ENCODE results near the gene ITGAX.

Gene ITGAX

DNA sequence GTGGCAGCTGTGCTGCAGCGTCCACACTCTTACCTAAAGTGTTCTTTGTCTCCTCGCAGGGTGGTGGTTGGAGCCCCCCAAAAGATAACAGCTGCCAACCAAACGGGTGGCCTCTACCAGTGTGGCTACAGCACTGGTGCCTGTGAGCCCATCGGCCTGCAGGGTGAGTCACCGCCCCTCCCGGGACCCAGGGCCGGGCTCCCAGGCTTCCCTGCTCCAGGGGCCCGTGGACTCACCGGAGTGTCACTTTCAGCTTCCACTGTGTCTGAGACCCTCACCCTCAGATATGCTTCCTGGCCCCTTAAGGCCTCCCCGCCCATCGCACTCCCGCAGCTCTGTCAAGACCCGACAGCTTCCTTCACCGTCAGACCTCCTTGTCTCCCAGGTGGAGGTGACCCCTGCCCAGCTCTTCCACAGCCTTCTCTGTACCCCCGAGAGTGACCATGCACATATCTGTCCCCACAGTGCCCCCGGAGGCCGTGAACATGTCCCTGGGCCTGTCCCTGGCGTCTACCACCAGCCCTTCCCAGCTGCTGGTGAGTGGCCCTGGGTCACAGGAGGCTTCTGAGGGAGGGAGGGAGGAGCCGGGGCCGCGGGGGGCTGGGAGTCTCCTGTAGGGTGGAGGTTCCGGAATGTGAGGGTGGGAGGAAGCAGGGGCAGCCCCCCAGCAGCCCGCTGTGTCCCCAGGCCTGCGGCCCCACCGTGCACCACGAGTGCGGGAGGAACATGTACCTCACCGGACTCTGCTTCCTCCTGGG is 1.8 kb downstream of the ITGAX start:
- TF ChIP-seq, protein P1, sequence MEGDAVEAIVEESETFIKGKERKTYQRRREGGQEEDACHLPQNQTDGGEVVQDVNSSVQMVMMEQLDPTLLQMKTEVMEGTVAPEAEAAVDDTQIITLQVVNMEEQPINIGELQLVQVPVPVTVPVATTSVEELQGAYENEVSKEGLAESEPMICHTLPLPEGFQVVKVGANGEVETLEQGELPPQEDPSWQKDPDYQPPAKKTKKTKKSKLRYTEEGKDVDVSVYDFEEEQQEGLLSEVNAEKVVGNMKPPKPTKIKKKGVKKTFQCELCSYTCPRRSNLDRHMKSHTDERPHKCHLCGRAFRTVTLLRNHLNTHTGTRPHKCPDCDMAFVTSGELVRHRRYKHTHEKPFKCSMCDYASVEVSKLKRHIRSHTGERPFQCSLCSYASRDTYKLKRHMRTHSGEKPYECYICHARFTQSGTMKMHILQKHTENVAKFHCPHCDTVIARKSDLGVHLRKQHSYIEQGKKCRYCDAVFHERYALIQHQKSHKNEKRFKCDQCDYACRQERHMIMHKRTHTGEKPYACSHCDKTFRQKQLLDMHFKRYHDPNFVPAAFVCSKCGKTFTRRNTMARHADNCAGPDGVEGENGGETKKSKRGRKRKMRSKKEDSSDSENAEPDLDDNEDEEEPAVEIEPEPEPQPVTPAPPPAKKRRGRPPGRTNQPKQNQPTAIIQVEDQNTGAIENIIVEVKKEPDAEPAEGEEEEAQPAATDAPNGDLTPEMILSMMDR (IDR thresholded peaks at IDR 0.05; ENCODE audit: low read depth, low read length), result no peak
- no peak overlapping the region for H3K4me3 ChIP-seq (ENCODE audit: low read depth, low read length)
- in situ Hi-C loops (cut with HindIII; ENCODE audit: low sequenced_read_pairs), result no loop called here
- DNase-seq (ENCODE audit: low read depth, low spot score), result no peak

DNA sequence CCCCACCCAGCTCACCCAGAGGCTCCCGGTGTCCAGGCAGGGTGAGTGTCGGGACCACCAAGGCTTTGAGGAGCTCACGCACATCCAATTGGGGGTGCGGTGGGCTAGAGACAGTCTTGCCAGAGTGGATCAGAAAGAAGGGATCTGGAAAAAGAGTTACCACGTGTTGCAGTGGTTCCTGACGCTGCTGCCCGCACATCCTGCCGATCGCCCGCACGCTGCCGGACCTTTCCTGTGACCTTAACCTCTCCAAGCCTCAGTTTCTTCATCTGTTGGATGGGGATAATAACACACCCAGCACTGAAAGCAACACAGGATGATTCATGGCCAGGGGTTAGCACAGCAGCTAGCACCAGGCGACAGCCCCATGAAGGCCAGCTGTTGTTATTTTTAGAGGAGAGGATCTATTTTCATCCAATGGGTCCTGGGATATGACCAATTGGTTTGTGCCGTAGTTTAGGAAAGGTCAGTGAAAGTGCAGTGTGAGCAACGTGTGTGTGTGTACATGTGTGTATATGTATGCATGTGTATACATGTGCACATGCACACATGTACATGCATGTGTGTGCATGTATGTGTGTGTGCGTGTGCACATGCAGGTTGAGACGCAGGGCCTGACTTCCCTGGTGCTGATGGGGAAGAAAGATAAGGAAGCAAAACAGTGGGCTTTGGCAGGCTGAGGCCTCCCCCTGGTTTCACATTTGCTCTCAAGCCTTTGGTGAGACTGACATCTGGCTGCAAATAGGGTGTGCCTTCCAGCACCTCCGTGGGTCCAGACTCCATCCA is 2.5 kb downstream of the ITGAX start:
- in situ Hi-C loops (cut with HindIII; ENCODE audit: low sequenced_read_pairs), result no loop called here
- no peak overlapping the region for H3K4me3 ChIP-seq (ENCODE audit: low read depth, low read length)
- TF ChIP-seq, protein P1 (IDR thresholded peaks at IDR 0.05; ENCODE audit: low read depth, low read length), result no peak
- no peak for DNase-seq (ENCODE audit: low read depth, low spot score)

DNA sequence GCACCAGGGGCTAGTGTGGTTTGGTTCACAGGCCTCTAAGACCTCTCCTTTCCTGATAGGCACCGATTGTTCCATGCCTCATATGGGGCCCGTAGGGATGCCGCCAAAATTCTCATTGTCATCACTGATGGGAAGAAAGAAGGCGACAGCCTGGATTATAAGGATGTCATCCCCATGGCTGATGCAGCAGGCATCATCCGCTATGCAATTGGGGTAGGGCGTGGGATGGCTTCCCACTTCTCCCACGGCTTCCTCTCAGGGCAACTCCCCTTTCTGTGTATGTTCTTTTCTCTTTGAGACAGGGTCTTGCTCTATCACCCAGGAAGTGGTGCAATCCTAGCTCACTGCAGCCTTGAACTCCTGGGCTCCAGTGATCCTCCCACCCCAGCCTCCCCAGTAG is 5.3 kb downstream of the ITGAX start:
- TF ChIP-seq, protein P1 (IDR thresholded peaks at IDR 0.05; ENCODE audit: low read depth, low read length), result no peak
- in situ Hi-C loops (cut with HindIII; ENCODE audit: low sequenced_read_pairs), result no loop called here
- H3K4me3 ChIP-seq (ENCODE audit: low read depth, low read length), result no peak overlapping the region
- no peak for DNase-seq (ENCODE audit: low read depth, low spot score)

DNA sequence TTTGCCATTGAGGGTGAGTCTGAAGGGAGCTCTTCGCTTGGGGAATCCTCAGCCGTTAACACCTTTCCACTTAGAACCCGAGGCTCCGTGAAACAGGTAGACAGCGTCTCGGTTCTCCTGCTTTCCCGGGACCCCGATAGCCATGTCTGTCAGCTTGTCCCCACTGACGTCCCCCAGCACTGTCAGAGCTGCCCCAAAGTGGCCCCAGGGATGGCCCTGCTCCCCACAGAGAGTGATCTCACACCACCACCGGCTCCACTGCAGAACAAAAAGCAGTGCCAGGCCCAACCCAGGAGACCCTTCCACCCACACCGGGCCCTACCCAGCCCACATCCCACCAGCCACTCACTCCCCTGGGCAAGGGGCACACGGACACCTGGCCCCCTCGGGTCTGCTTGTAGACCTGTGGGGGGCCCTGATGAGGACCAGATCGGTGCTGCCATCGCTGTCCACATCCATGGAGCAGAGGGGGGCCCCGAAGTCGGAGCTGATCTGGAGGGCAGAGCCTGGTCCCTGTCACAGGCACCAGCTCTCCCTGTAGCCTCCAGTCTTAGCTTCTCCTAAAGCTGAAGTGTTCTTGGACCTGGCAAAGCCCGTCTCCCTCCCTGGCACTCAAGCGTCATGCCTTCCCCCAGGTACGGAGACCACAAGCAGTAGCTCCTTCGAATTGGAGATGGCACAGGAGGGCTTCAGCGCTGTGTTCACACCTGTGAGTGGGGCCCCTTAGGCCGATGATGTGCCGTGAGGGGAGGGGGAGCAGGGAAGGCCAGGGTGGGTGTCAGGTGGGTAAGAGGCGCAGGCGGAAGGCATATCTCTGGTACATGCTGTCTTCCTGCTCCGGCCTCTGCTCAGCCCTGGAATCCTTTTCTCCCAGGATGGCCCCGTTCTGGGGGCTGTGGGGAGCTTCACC is 6.5 kb downstream of the ITGAX start:
- in situ Hi-C loops (cut with HindIII; ENCODE audit: low sequenced_read_pairs), result no loop called here
- no peak for DNase-seq (ENCODE audit: low read depth, low spot score)
- H3K4me3 ChIP-seq (ENCODE audit: low read depth, low read length), result no peak overlapping the region
- TF ChIP-seq, protein P1 (IDR thresholded peaks at IDR 0.05; ENCODE audit: low read depth, low read length), result no peak

DNA sequence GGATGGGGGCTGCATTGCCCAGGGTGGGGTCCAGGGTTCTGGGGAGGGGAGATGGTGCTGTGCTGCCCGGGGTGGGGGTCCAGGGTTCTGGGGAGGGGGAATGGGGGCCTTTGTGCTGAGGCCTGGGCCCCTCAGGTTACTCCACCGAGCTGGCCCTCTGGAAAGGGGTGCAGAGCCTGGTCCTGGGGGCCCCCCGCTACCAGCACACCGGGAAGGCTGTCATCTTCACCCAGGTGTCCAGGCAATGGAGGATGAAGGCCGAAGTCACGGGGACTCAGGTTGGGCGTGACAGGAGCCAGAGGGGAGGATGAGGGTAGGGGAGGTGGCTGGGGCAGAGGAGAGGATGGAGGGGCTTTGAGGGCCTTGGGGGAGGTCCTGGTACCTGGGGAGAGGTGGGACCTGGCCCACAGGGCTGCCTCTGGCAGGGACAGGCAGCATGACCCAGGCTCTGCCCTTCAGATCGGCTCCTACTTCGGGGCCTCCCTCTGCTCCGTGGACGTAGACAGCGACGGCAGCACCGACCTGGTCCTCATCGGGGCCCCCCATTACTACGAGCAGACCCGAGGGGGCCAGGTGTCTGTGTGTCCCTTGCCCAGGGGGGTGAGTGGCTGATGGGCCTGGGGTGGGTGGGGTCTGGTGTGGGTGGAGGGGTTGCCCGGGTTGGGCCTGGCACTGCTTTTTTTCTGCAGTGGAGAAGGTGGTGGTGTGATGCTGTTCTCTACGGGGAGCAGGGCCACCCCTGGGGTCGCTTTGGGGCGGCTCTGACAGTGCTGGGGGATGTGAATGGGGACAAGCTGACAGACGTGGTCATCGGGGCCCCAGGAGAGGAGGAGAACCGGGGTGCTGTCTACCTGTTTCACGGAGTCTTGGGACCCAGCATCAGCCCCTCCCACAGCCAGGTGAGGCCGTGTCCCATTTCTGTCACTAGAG is 7.8 kb downstream of the ITGAX start:
- no peak for DNase-seq (ENCODE audit: low read depth, low spot score)
- H3K4me3 ChIP-seq (ENCODE audit: low read depth, low read length), result no peak overlapping the region
- TF ChIP-seq, protein P1 (IDR thresholded peaks at IDR 0.05; ENCODE audit: low read depth, low read length), result no peak
- in situ Hi-C loops (cut with HindIII; ENCODE audit: low sequenced_read_pairs), result no loop called here
